SK-N-SH treated with all-trans-retinoic acid at 6 μM for 48 hours (cell line): ENCODE measurements around the gene TASOR.

Experiments used
- BACH2 ChIP-seq: fragments of 250-450 bp; sonication (Bioruptor Pico); IDR thresholded peaks from 2 replicates; pipeline ENCODE4 v1.9.0; 2021; ENCODE audit warnings: mild to moderate bottlenecking, borderline replicate concordance
- CSDC2 ChIP-seq: fragments of 250-450 bp; sonication (Bioruptor Pico); IDR thresholded peaks from 2 replicates; pipeline ENCODE4 v1.5.0; 2020; ENCODE audit warnings: mild to moderate bottlenecking, moderate library complexity
- ESRRG ChIP-seq: fragments of 250-450 bp; sonication (Bioruptor Pico); IDR thresholded peaks from 2 replicates; pipeline ENCODE4 v1.6.1; 2021; ENCODE audit warnings: mild to moderate bottlenecking
- OSR1 ChIP-seq: fragments of 250-450 bp; sonication (Bioruptor Pico); IDR thresholded peaks from 2 replicates; pipeline ENCODE4 v1.8.0; 2022; ENCODE audit warnings: moderate library complexity, mild to moderate bottlenecking, inconsistent platforms
- PPARA ChIP-seq: fragments of 250-450 bp; sonication (Bioruptor Pico); IDR thresholded peaks from 2 replicates; pipeline ENCODE4 v1.5.0; 2020; ENCODE audit warnings: mild to moderate bottlenecking, borderline replicate concordance
- RARB ChIP-seq: fragments of 250-450 bp; sonication (Bioruptor Pico); IDR thresholded peaks from 2 replicates; pipeline ENCODE4 v1.8.0; 2021; ENCODE audit warnings: mild to moderate bottlenecking, moderate library complexity
- SNAI2 ChIP-seq: fragments of 250-450 bp; sonication (Bioruptor Pico); IDR thresholded peaks from 2 replicates; pipeline ENCODE4 v1.5.0; 2020; ENCODE audit warnings: mild to moderate bottlenecking, moderate library complexity
- ZFP3 ChIP-seq: fragments of 250-450 bp; sonication (Bioruptor Pico); IDR thresholded peaks from 2 replicates; pipeline ENCODE4 v1.5.0; 2020; ENCODE audit warnings: mild to moderate bottlenecking, moderate library complexity
- ZNF70 ChIP-seq: fragments of 450-650 bp; formaldehyde crosslinking; IDR thresholded peaks from 2 replicates; pipeline ENCODE4 v1.5.0; 2020; ENCODE audit warnings: mild to moderate bottlenecking, moderate library complexity
- ZNF8 ChIP-seq: fragments of 450-650 bp; formaldehyde crosslinking; IDR thresholded peaks from 2 replicates; pipeline ENCODE4 v1.5.0; 2020; ENCODE audit warnings: mild to moderate bottlenecking, moderate library complexity
- TF ChIP-seq, protein P1 (sequence below): fragments of 250-450 bp; sonication (Bioruptor Pico); IDR thresholded peaks from 2 replicates; pipeline ENCODE4 v1.8.0; 2020; ENCODE audit warnings: mild to moderate bottlenecking, moderate library complexity, borderline replicate concordance
- TF ChIP-seq, protein P2 (sequence below): fragments of 250-450 bp; sonication (Bioruptor Pico); IDR thresholded peaks from 2 replicates; pipeline ENCODE4 v1.5.1; 2020; ENCODE audit warnings: low read depth, mild to moderate bottlenecking, moderate library complexity
- TF ChIP-seq, protein P3 (sequence below): fragments of 250-450 bp; sonication (Bioruptor Pico); IDR thresholded peaks from 2 replicates; pipeline ENCODE4 v1.5.1; 2021; ENCODE audit warnings: mild to moderate bottlenecking, moderate library complexity

DNA sequence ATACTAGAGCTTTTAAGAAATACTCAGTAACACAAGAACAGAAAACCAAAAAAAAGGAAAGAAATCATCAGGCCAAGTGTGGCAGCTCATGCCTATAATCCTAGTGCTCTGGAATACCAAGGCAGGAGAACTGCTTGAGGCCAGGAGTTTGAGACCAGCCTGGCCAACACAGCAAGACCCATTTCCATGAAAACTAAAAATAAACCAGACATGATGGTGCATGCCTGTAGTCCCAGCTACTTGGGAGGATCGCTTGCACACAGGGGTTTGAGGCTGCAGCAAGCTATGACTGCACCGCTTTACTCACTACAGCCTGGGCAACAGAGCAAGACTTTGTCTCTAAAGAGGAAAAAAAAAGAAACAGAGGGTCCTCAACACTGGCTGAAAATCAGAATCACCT, 18.2 kb downstream of the TASOR start:
- TF ChIP-seq SNAI2 (CRISPR knock-in tag) (no peak), RARB (CRISPR knock-in tag) (no peak), OSR1 (CRISPR knock-in tag) (no peak), ESRRG (CRISPR knock-in tag) (no peak), BACH2 (CRISPR knock-in tag) (no peak), ZNF70 (CRISPR knock-in tag) (no peak), ZNF8 (CRISPR knock-in tag) (no peak), CSDC2 (CRISPR knock-in tag) (no peak), PPARA (CRISPR knock-in tag) (no peak), ZFP3 (CRISPR knock-in tag) (no peak)
- TF ChIP-seq, protein P1, sequence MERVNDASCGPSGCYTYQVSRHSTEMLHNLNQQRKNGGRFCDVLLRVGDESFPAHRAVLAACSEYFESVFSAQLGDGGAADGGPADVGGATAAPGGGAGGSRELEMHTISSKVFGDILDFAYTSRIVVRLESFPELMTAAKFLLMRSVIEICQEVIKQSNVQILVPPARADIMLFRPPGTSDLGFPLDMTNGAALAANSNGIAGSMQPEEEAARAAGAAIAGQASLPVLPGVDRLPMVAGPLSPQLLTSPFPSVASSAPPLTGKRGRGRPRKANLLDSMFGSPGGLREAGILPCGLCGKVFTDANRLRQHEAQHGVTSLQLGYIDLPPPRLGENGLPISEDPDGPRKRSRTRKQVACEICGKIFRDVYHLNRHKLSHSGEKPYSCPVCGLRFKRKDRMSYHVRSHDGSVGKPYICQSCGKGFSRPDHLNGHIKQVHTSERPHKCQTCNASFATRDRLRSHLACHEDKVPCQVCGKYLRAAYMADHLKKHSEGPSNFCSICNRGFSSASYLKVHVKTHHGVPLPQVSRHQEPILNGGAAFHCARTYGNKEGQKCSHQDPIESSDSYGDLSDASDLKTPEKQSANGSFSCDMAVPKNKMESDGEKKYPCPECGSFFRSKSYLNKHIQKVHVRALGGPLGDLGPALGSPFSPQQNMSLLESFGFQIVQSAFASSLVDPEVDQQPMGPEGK (CRISPR knock-in tag), result no peak
- TF ChIP-seq, protein P2, sequence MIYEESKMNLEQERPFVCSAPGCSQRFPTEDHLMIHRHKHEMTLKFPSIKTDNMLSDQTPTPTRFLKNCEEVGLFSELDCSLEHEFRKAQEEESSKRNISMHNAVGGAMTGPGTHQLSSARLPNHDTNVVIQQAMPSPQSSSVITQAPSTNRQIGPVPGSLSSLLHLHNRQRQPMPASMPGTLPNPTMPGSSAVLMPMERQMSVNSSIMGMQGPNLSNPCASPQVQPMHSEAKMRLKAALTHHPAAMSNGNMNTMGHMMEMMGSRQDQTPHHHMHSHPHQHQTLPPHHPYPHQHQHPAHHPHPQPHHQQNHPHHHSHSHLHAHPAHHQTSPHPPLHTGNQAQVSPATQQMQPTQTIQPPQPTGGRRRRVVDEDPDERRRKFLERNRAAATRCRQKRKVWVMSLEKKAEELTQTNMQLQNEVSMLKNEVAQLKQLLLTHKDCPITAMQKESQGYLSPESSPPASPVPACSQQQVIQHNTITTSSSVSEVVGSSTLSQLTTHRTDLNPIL (CRISPR knock-in tag), result no peak
- TF ChIP-seq, protein P3, sequence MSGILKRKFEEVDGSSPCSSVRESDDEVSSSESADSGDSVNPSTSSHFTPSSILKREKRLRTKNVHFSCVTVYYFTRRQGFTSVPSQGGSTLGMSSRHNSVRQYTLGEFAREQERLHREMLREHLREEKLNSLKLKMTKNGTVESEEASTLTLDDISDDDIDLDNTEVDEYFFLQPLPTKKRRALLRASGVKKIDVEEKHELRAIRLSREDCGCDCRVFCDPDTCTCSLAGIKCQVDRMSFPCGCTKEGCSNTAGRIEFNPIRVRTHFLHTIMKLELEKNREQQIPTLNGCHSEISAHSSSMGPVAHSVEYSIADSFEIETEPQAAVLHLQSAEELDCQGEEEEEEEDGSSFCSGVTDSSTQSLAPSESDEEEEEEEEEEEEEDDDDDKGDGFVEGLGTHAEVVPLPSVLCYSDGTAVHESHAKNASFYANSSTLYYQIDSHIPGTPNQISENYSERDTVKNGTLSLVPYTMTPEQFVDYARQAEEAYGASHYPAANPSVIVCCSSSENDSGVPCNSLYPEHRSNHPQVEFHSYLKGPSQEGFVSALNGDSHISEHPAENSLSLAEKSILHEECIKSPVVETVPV (CRISPR knock-in tag), result no peak
